Stomach smooth muscle (tissue), 2 donors: ENCODE data around the gene BZW2.
A peak's percentile ranks its signal among the peaks of the same experiment; 100 is the strongest.

Experiments
- H3K27ac ChIP-seq: one replicate; pipeline ENCODE4 v1.7.0; 2013; ENCODE audit warnings: mild to moderate bottlenecking, low read length, inconsistent platforms
- H3K27me3 ChIP-seq, 2 donors: one replicate each; pipeline ENCODE4 v1.7.0; 2013; ENCODE audit warnings: low read length in 2 of 2; ENCODE audit not compliant: insufficient read depth in 2 of 2, control insufficient read depth in 1 of 2
- H3K36me3 ChIP-seq, 2 donors: one replicate each; pipeline ENCODE4 v1.7.0; 2013; ENCODE audit warnings: low read length in 2 of 2; ENCODE audit not compliant: control insufficient read depth in 2 of 2, insufficient read depth in 2 of 2
- H3K4me1 ChIP-seq: one replicate; pipeline ENCODE4 v1.7.0; 2013; ENCODE audit warnings: low read length; ENCODE audit not compliant: control insufficient read depth, insufficient read depth
- H3K4me3 ChIP-seq, 2 donors: one replicate each; pipeline ENCODE4 v1.7.0; 2013; ENCODE audit warnings: low read length in 2 of 2
- H3K9ac ChIP-seq, 2 donors: one replicate each; pipeline ENCODE4 v1.7.0; 2013; ENCODE audit warnings: low read length in 2 of 2, mild to moderate bottlenecking in 1 of 2
- H3K9me3 ChIP-seq, 2 donors: one replicate each; pipeline ENCODE4 v1.7.0; 2013; ENCODE audit warnings: low read length in 2 of 2; ENCODE audit not compliant: control insufficient read depth in 2 of 2
- donor health status: healthy.
- donor health status: Pancreatic carcinoma.

Gene BZW2

DNA sequence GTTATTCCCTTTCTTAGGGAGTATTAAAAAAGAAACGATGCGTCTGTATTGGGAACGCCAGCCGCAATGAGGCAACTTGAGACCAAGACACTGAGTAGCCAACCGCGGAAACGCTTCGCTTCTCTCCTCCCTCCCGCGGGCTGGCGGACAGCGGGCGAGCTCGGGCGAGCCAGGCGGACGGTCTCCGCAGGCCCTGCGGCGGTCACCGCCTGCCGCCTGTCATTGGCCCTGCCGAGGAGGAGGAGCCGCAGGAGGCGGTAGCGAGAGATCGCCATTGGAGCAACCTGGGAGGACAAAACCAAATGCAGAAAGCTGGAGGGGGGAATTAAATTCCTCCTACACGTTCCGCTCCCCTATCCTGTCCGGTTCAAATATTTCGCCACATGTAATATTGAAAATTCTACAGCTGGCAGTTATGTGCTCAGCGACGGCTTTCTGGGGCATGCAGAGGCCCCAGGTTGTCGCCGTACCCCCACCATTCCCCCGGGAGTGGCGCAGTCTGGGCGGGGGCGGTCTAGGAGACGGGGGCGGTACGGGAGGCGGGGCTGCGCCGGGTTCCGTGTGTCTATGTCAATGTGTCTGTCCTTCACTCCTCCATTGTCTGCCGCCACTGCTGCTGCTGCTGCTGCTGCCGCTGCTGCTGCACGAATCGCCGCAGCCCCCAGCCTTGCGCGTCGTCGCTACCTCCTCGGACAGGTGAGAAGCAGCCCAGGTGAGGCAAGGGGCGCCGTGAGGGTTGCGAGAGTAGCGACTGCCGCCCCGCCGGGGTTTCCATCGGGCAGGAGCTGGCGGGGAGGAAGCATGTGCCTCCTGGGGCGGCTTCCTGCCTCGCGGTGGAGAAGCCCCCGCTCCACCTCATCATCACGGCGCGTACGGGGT, at the start of gene BZW2, which contains the start of gene ANKMY2:
BZW2 (plus strand) TSS at position 589 of the 879 bp plus-strand sequence. CDS start 19,263 bp downstream, outside the sequence.
ANKMY2 (minus strand) TSS at position 162 of the 879 bp plus-strand sequence. CDS start 181 bp downstream, outside the sequence.
- H3K36me3 ChIP-seq = no peaks in the 10 kb centered on the region
- H3K9me3 ChIP-seq = no peaks in the 10 kb centered on the region
- H3K9ac ChIP-seq = peak within 1 kb of the TSS; percentile 79 to 88
- peaks cover 5% of the 10 kb centered on the region for H3K4me1 ChIP-seq
- no peaks in the 10 kb centered on the region for H3K27me3 ChIP-seq
- H3K27ac ChIP-seq = peak within 1 kb of the TSS; percentile 90
- H3K4me3 ChIP-seq = peak within 1 kb of the TSS; percentile 89 to 95

DNA sequence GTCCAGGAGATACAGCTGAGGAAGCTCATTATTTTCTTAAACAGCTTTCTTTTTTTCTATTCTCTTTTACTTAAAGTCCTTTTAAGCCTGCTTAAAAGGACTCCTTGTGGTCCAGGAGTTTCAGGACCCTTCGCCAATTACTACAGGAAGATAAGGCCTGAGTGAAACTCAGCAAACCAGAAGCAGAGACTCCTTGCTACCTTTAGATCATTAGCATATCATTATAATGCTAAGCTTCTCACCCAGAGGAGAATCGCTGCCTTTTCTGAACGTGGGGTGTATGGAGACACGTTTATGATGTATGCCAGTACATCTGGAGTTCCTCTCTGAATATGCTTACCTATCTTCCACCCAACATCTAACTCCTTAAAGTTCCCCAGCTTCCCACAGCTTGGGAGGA, 48.0 kb upstream of the BZW2 start:
- Histone ChIP-seq H3K4me1 (no peaks in the 10 kb centered on the region), H3K27ac (no peak overlapping the region), H3K9me3 (no peaks in the 10 kb centered on the region), H3K4me3 (no peak overlapping the region), H3K9ac (no peak overlapping the region), H3K36me3 (peaks cover 10 to 30% of the 10 kb centered on the region in 2 donors), H3K27me3 (no peaks in the 10 kb centered on the region)

DNA sequence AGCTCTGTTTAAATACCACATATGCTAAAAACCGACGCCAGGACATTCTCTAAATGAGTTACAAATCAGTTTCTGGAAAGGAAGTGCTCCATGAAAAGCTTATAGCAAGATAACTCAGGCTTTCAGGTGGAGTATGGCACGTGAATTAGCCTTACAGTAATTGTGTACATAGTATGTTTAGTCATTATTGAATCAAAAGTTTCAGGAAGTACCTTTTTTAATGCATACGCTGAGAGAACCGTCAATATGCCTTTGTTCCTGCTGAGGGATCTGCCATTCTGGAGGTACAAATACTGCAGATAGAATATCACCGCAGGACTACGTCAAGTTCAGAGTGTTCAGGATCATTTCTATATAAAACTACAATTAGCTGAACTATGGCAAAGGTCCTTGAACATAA, 46.1 kb upstream of the BZW2 start:
- no peaks in the 10 kb centered on the region for H3K9me3 ChIP-seq
- peaks cover 20 to 41% of the 10 kb centered on the region in 2 donors for H3K36me3 ChIP-seq
- H3K27me3 ChIP-seq = no peaks in the 10 kb centered on the region
- H3K27ac ChIP-seq = no peak overlapping the region
- no peaks in the 10 kb centered on the region for H3K4me1 ChIP-seq
- no peak overlapping the region for H3K4me3 ChIP-seq
- H3K9ac ChIP-seq = no peak overlapping the region

DNA sequence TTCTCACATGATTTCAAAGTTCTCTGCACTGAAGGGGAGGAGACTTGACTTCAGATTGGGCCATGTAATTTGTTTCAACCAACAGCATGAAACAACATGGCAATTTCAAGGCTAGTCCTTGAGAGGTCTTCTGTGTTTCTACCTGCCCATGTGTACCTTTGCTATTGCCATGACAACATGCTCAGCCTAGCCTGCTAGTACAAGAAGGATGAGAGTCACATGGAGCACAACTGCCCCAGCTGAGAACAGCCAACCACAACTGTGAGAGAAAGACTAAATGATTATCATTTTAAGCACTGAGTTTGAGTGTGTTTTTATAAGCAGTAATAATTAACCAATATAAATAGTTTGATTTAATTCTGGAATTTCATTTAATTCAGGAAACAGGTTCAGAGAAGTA, 42.3 kb upstream of the BZW2 start:
- H3K9me3 ChIP-seq = no peaks in the 10 kb centered on the region
- no peak overlapping the region for H3K4me3 ChIP-seq
- no peaks in the 10 kb centered on the region for H3K27me3 ChIP-seq
- no peaks in the 10 kb centered on the region for H3K4me1 ChIP-seq
- no peak overlapping the region for H3K9ac ChIP-seq
- H3K27ac ChIP-seq = no peak overlapping the region
- H3K36me3 ChIP-seq = peaks cover 22 to 51% of the 10 kb centered on the region in 2 donors

DNA sequence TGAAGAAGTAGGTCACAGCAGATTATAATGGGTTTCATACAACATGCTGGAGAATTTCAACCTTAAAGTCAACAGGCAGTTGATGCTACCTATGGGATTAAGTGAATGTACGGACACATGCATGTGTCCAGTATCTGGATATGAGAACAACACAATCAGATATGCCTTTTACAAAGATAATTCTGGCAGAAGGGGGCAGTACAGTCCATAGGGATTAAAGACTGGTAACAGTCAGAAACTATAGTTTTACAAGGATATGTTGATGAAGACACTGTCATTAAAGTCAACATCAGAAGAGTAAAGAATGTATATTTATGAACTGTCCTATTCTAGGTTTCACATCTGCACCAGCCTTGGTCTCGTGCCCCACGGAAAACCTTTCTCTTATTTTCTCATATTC, 41.9 kb upstream of the BZW2 start:
- H3K4me1 ChIP-seq = no peaks in the 10 kb centered on the region
- H3K27me3 ChIP-seq = no peaks in the 10 kb centered on the region
- H3K9me3 ChIP-seq = no peaks in the 10 kb centered on the region
- H3K27ac ChIP-seq = no peak overlapping the region
- peaks cover 23 to 51% of the 10 kb centered on the region in 2 donors for H3K36me3 ChIP-seq
- no peak overlapping the region for H3K9ac ChIP-seq
- no peak overlapping the region for H3K4me3 ChIP-seq

DNA sequence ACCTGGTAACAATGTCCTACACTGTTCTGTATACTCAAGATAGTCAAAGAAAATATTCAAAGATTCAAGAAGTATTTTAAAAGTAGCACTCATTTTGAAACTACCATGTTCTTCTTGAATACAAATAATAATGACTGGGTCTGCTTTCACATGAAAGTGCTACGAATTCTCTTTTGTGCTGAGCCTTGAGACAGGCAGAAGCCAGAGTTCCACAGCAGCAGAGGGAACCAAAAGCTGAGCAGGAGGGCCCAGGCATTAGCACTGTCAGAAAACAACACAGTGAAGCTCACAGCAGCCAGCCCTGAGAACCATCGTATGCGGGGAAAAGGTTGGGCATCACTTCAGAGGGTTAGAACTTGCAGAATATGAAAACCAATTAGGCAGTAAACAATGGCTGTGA, 39.3 kb upstream of the BZW2 start:
- no peak overlapping the region for H3K9ac ChIP-seq
- no peaks in the 10 kb centered on the region for H3K27me3 ChIP-seq
- no peak overlapping the region for H3K4me3 ChIP-seq
- H3K9me3 ChIP-seq = no peaks in the 10 kb centered on the region
- H3K36me3 ChIP-seq = peaks cover 18 to 50% of the 10 kb centered on the region in 2 donors
- H3K27ac ChIP-seq = no peak overlapping the region
- no peaks in the 10 kb centered on the region for H3K4me1 ChIP-seq

DNA sequence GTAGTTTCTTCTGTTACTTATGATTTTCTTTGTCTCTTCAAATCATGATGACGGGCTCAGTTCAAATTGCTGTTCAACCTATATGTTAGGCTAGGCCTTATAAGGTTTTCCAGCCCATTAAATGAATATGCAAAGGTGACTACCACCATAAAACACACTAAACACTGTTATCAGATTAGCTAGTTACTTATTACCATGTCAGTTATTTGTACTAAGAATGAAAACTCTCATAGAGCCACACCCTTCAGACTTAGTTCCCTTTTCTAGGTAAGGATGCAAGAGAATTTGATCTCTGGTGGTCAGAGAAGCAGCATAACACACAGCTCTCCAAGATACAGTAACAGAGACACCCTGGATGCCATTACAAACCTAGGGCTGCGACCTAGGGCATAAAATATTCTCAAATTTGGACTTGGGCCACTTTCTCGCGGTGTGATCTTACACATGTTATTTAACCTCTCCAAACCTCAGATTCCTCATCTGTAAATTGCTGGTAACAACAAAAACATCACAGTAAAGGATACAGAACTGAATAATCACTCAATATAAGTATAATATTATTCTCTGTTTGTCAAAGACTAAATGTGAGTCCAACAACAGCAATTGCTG, 36.0 kb upstream of the BZW2 start:
- H3K4me1 ChIP-seq = no peaks in the 10 kb centered on the region
- no peak overlapping the region for H3K27ac ChIP-seq
- H3K4me3 ChIP-seq = no peak overlapping the region
- H3K36me3 ChIP-seq = peaks cover 12 to 39% of the 10 kb centered on the region in 2 donors
- no peaks in the 10 kb centered on the region for H3K27me3 ChIP-seq
- no peak overlapping the region for H3K9ac ChIP-seq
- H3K9me3 ChIP-seq = no peaks in the 10 kb centered on the region

DNA sequence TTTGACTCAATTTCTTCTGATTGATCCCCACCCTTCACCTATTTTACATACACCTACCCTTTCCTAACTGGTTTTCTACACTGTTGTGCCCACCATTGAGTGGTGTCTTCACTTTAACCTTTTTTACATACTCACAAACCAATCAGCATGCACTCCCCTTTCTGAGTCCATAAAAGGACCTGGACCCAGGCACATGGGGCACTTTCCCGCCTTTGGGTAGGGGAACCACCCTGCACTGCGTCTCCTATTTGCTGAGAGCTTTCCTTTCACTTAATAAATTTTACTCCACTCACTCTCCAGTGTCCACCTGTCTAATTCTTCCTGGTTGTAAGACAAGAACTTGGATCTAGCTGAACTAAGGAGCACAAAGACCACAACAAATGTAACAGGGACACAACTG, 34.3 kb upstream of the BZW2 start:
- Histone ChIP-seq H3K4me3 (no peak overlapping the region), H3K4me1 (no peaks in the 10 kb centered on the region), H3K9ac (no peak overlapping the region), H3K9me3 (no peaks in the 10 kb centered on the region), H3K27ac (no peak overlapping the region), H3K27me3 (no peaks in the 10 kb centered on the region), H3K36me3 (peaks cover 20 to 45% of the 10 kb centered on the region in 2 donors)

DNA sequence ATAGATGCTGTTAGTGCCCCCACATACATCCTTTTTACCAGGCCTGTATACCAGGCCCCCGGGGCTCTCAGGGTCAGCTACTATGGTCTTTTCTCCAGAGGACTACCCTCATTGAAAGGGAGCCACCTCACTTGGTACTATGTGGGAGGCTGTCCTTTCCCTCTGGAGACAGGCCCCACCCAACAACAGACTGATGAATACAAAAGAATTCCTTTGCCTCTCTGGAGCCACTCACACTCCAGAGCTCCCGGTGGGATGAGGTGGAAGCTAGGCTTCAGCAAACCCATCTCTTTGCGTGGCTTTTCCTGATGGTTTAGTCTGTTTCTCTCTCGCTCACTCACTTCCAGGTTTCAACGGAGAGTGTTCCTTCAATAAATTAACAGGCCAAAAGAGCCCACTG, 30.8 kb upstream of the BZW2 start:
- H3K4me3 ChIP-seq = no peak overlapping the region
- H3K4me1 ChIP-seq = no peaks in the 10 kb centered on the region
- H3K27me3 ChIP-seq = no peaks in the 10 kb centered on the region
- H3K27ac ChIP-seq = no peak overlapping the region
- H3K9ac ChIP-seq = no peak overlapping the region
- peaks cover 14 to 35% of the 10 kb centered on the region in 2 donors for H3K36me3 ChIP-seq
- H3K9me3 ChIP-seq = no peaks in the 10 kb centered on the region

DNA sequence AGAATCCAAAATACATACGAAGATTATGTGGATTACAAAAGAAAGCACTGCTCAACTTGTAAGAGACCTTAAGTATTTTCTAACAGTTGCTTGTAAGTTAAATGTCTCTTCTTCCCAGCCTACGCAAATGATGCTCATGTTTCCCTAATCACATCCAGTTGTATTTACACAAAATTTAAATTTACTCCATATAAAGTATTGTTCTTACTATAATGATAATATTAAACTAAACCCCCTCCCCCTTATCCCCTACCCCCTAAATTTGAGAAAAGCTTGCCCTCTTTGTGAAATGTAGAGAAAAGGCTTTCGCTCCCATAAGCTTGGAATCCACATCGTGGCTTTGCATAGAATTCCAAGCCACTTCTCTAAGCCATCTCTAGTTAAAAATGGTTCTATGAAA, 29.9 kb upstream of the BZW2 start:
- no peak overlapping the region for H3K27ac ChIP-seq
- peaks cover 14 to 34% of the 10 kb centered on the region in 2 donors for H3K36me3 ChIP-seq
- no peak overlapping the region for H3K4me3 ChIP-seq
- no peaks in the 10 kb centered on the region for H3K4me1 ChIP-seq
- H3K9me3 ChIP-seq = no peaks in the 10 kb centered on the region
- H3K9ac ChIP-seq = no peak overlapping the region
- no peaks in the 10 kb centered on the region for H3K27me3 ChIP-seq

DNA sequence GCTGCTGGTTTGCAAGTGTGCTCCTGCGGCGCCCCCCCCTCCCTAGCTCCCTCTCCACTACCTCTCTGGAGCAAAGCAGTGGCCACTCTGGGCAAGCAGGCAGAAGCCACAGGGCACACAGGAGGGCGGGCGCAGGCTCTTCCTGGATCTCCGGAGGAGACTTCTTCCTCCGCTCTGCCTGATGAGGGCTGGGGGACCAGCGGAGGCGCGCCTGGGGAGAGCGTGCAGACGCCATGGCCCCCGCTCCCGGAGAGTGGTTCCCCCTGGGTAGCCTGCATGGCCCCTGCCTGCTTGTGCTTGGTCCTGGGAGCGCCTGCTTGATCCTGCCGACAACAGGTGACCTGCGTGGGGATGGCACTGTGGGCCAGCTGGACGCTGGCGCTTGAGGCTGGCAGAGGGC, 29.4 kb upstream of the BZW2 start:
- H3K9ac ChIP-seq = no peak overlapping the region
- H3K9me3 ChIP-seq = no peaks in the 10 kb centered on the region
- peaks cover 18 to 30% of the 10 kb centered on the region in 2 donors for H3K36me3 ChIP-seq
- no peak overlapping the region for H3K27ac ChIP-seq
- no peak overlapping the region for H3K4me3 ChIP-seq
- H3K4me1 ChIP-seq = no peaks in the 10 kb centered on the region
- H3K27me3 ChIP-seq = no peaks in the 10 kb centered on the region
